Forelimb muscle (tissue), 1 donor: Measurements from ENCODE around the gene FBXO33. TPM values are rescaled to one million over a fixed set of nuclear protein-coding genes. Genes with fewer than 3 reads are reported as not detected.

Experiments
- DNase-seq: peaks from one replicate; pipeline ENCODE4 v3.0.0-alpha.2; 2013; ENCODE audit warnings: low read depth
- polyA plus RNA-seq: library from polyadenylated mRNA; unstranded; fragments of 120-200 nt; gene quantifications from one replicate; pipeline ENCODE4 v1.2.1, GENCODE V29; 2013; ENCODE audit not compliant: insufficient read length

FBXO33 gene
- polyA plus RNA-seq, 1 donor, result 4.5 TPM

GRCh38 chr14:39431416-39432178, 636 bp downstream of the FBXO33 start:
- DNase-seq, result no peak

GRCh38 chr14:39430762-39431415, 1.3 kb downstream of the FBXO33 start:
- no peak for DNase-seq

GRCh38 chr14:39428118-39428517, 4.1 kb downstream of the FBXO33 start:
- DNase-seq, result no peak

GRCh38 chr14:39426605-39427004, 5.6 kb downstream of the FBXO33 start:
- DNase-seq, result no peak

- no peak for DNase-seq
Observed at GRCh38 chr14:39425947-39426346, 6.3 kb downstream of the FBXO33 start.

- no peak for DNase-seq
Observed at GRCh38 chr14:39423793-39424192, 8.4 kb downstream of the FBXO33 start.

- DNase-seq, result no peak
Observed at GRCh38 chr14:39422243-39422642, 10.0 kb downstream of the FBXO33 start.

- no peak for DNase-seq
Observed at GRCh38 chr14:39419272-39419671, 13.0 kb downstream of the FBXO33 start.

GRCh38 chr14:39417014-39417413, 15.2 kb downstream of the FBXO33 start:
- DNase-seq, result no peak

GRCh38 chr14:39416072-39416471, 16.2 kb downstream of the FBXO33 start:
- no peak for DNase-seq

GRCh38 chr14:39406560-39406959, 25.7 kb downstream of the FBXO33 start:
- DNase-seq, result no peak

GRCh38 chr14:39398382-39398781, 33.9 kb downstream of the FBXO33 start:
- no peak for DNase-seq

GRCh38 chr14:39396448-39396847, 35.8 kb downstream of the FBXO33 start:
- no peak for DNase-seq

GRCh38 chr14:39395555-39396254, 36.5 kb downstream of the FBXO33 start:
- DNase-seq, result no peak

GRCh38 chr14:39393289-39393688, 38.9 kb downstream of the FBXO33 start:
- no peak for DNase-seq

- DNase-seq, result no peak
Observed at GRCh38 chr14:39384177-39384576, 48.1 kb downstream of the FBXO33 start.

- no peak for DNase-seq
Observed at GRCh38 chr14:39383741-39384140, 48.5 kb downstream of the FBXO33 start.

GRCh38 chr14:39383026-39383660, 49.1 kb downstream of the FBXO33 start:
- no peak for DNase-seq

GRCh38 chr14:39382463-39382862, 49.8 kb downstream of the FBXO33 start:
- DNase-seq, result no peak

GRCh38 chr14:39381366-39381765, 50.9 kb downstream of the FBXO33 start:
- DNase-seq, result no peak

- DNase-seq, result no peak
Observed at GRCh38 chr14:39376667-39377403, 55.4 kb downstream of the FBXO33 start.

- DNase-seq, result no peak
Observed at GRCh38 chr14:39374851-39375250, 57.4 kb downstream of the FBXO33 start.
